ENCODE measurements around the gene KLHL33. TPM values are rescaled to one million over a fixed set of nuclear protein-coding genes. Genes with fewer than 3 reads are reported as not detected.

KLHL33 gene
- total RNA-seq, 1 donor from 2014 or later, result 0.53 TPM

DNA sequence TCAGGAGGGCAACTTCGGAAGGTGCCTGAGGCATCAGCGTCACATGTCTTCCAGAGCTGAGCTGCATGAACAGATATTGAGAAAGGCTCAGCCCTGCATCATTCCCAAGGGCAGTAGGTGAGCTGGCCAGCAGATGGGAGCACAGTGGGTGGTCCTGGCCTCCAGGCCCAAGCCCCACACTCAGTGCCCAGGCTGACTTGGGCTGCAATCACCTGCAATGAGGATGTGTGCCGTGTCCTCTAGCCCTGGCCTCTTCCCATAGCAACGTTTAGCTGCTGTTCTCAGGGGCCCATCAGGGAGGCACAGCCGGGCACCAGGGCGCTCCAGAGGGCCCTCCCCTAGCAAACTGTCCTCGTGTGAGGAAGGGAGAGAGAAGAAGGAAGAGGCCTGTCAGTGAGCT lies 54.6 kb downstream of the KLHL33 start:
- ATAC-seq (ENCODE audit: low read depth), result no peak
- intact Hi-C loops (cut with micrococcal nuclease), result no loop called here
- H3K4me3 Mint-ChIP-seq, result no peak overlapping the region

GRCh38 chr14:20380681-20381080 lies 55.3 kb downstream of the KLHL33 start:
- ChIA-PET POLR2A (interaction anchor here (0.8 kb wide), 1 partner anchor 38 kb away, joined by 3 read pairs; the partner anchor contains the start of gene PARP2), CTCF (no interaction called here)
- no peak for ATAC-seq (ENCODE audit: low read depth)
- Mint-ChIP-seq H3K4me3 (no peak overlapping the region), H3K9me3 (no peaks in the 10 kb centered on the region), H3K36me3 (ENCODE audit: low read depth) (peaks cover 95% of the 10 kb centered on the region), H3K27me3 (no peaks in the 10 kb centered on the region), H3K27ac (no peak overlapping the region), H3K4me1 (no peaks in the 10 kb centered on the region)
- DNase-seq, result no peak
- no peak for TF ChIP-seq CTCF (IDR thresholded peaks at IDR 0.05)
- intact Hi-C loops (cut with micrococcal nuclease), result no loop called here

More for the DNA sequence above, 54.6 kb downstream of the KLHL33 start:
- no peak for TF ChIP-seq CTCF (IDR thresholded peaks at IDR 0.05)
- ChIA-PET CTCF (no interaction called here), POLR2A (no interaction called here)
- H3K27me3 Mint-ChIP-seq, result no peaks in the 10 kb centered on the region
- no peak for DNase-seq
- H3K27ac Mint-ChIP-seq, result no peak overlapping the region
- no peaks in the 10 kb centered on the region for H3K9me3 Mint-ChIP-seq
- peaks cover 95% of the 10 kb centered on the region for H3K36me3 Mint-ChIP-seq (ENCODE audit: low read depth)
- no peaks in the 10 kb centered on the region for H3K4me1 Mint-ChIP-seq

GRCh38 chr14:20379743-20380142 lies 56.2 kb downstream of the KLHL33 start:
- Mint-ChIP-seq H3K36me3 (ENCODE audit: low read depth) (peaks cover 94% of the 10 kb centered on the region), H3K27me3 (no peaks in the 10 kb centered on the region), H3K9me3 (no peaks in the 10 kb centered on the region), H3K27ac (no peak overlapping the region), H3K4me3 (no peak overlapping the region), H3K4me1 (no peaks in the 10 kb centered on the region)
- CTCF ChIA-PET, result no interaction called here
- DNase-seq (no peak), ATAC-seq (ENCODE audit: low read depth) (no peak)
- TF ChIP-seq CTCF (IDR thresholded peaks at IDR 0.05), result no peak
- POLR2A ChIA-PET, result interaction anchor here (0.8 kb wide), 1 partner anchor 37 kb away, joined by 3 read pairs; the partner anchor contains the start of gene PARP2
- intact Hi-C loops (cut with micrococcal nuclease), result no loop called here

- Mint-ChIP-seq H3K4me3 (no peak overlapping the region), H3K4me1 (no peaks in the 10 kb centered on the region), H3K27me3 (no peaks in the 10 kb centered on the region), H3K27ac (no peak overlapping the region), H3K36me3 (ENCODE audit: low read depth) (peaks cover 93% of the 10 kb centered on the region), H3K9me3 (no peaks in the 10 kb centered on the region)
- no peak for ATAC-seq (ENCODE audit: low read depth)
- POLR2A ChIA-PET, result no interaction called here
- CTCF ChIA-PET, result no interaction called here
- TF ChIP-seq CTCF (IDR thresholded peaks at IDR 0.05), result no peak
- intact Hi-C loops (cut with micrococcal nuclease), result no loop called here
- no peak for DNase-seq
Observed at GRCh38 chr14:20377171-20377570, 58.8 kb downstream of the KLHL33 start.

- no peaks in the 10 kb centered on the region for H3K9me3 Mint-ChIP-seq
- intact Hi-C loops (cut with micrococcal nuclease), result no loop called here
- TF ChIP-seq CTCF (IDR thresholded peaks at IDR 0.05), result no peak
- H3K4me1 Mint-ChIP-seq, result no peaks in the 10 kb centered on the region
- no peaks in the 10 kb centered on the region for H3K27me3 Mint-ChIP-seq
- H3K4me3 Mint-ChIP-seq, result no peak overlapping the region
- H3K27ac Mint-ChIP-seq, result peak overlapping the region; percentile 6
- POLR2A ChIA-PET, result interaction anchor here (0.5 kb wide), 1 partner anchor 33 kb away, joined by 14 read pairs; the partner anchor contains the start of gene PARP2
- ATAC-seq (ENCODE audit: low read depth) (no peak), DNase-seq (no peak)
- CTCF ChIA-PET, result no interaction called here
- peaks cover 94% of the 10 kb centered on the region for H3K36me3 Mint-ChIP-seq (ENCODE audit: low read depth)
Observed at GRCh38 chr14:20376071-20376588, 59.8 kb downstream of the KLHL33 start.

Other genes starting within 250 kb of the KLHL33 start
- gene OR11G2, start 245.3 kb downstream of the KLHL33 start, total RNA-seq, result not detected in 2 replicates
- not detected in 2 replicates for gene OR11H6, start 212.5 kb downstream of the KLHL33 start, total RNA-seq
- not detected in 2 replicates for gene OR11H7, start 207.2 kb downstream of the KLHL33 start, total RNA-seq
- gene OR11H4, start 196.9 kb downstream of the KLHL33 start, total RNA-seq, result not detected in 2 replicates
- 25.0 and 32.7 TPM in 2 replicates for gene TTC5, start 130.2 kb downstream of the KLHL33 start, total RNA-seq
- gene CCNB1IP1, start 102.9 kb downstream of the KLHL33 start, total RNA-seq, result 34.0 and 35.3 TPM in 2 replicates
- gene PARP2, start 92.5 kb downstream of the KLHL33 start, total RNA-seq, result 17.1 and 19.5 TPM in 2 replicates
- 99.0 and 120 TPM in 2 replicates for gene TEP1, start 22.7 kb downstream of the KLHL33 start, total RNA-seq
- 98.3 and 112 TPM in 2 replicates for gene OSGEP, start 18.6 kb upstream of the KLHL33 start, total RNA-seq
- gene APEX1, start 19.1 kb upstream of the KLHL33 start, total RNA-seq, result 215 and 231 TPM in 2 replicates
- gene PIP4P1, start 25.3 kb upstream of the KLHL33 start, total RNA-seq, result 84.8 and 87.3 TPM in 2 replicates
- gene PNP, start 33.2 kb upstream of the KLHL33 start, total RNA-seq, result 87.2 and 88.0 TPM in 2 replicates
- 0.32 and 0.73 TPM in 2 replicates for gene RNASE10, start 69.4 kb upstream of the KLHL33 start, total RNA-seq
- not detected in 2 replicates for gene RNASE9, start 124.9 kb upstream of the KLHL33 start, total RNA-seq
- not detected in 2 replicates for gene RNASE11, start 151.8 kb upstream of the KLHL33 start, total RNA-seq
- not detected in 2 replicates for gene RNASE12, start 155.2 kb upstream of the KLHL33 start, total RNA-seq
- gene OR6S1, start 205.5 kb upstream of the KLHL33 start, total RNA-seq, result not detected in 2 replicates
- 0.20 and 1.0 TPM in 2 replicates for gene RNASE4, start 248.4 kb upstream of the KLHL33 start, total RNA-seq

All from activated B cell treated with CpG ODN at 0.5 μM for 24 hours (primary cell).